Erythroblast (primary cell): ENCODE data around the gene PLA2R1.

Experiments
- GATA1 ChIP-seq: IDR thresholded peaks from 2 replicates; pipeline ENCODE4 v1.6.1; 2011; ENCODE audit warnings: low read depth, mild to moderate bottlenecking, control low read depth, low read length, moderate library complexity
- POLR2A ChIP-seq: IDR thresholded peaks from 2 replicates; pipeline ENCODE4 v1.6.1; 2011; ENCODE audit warnings: mild to moderate bottlenecking, low read length

DNA sequence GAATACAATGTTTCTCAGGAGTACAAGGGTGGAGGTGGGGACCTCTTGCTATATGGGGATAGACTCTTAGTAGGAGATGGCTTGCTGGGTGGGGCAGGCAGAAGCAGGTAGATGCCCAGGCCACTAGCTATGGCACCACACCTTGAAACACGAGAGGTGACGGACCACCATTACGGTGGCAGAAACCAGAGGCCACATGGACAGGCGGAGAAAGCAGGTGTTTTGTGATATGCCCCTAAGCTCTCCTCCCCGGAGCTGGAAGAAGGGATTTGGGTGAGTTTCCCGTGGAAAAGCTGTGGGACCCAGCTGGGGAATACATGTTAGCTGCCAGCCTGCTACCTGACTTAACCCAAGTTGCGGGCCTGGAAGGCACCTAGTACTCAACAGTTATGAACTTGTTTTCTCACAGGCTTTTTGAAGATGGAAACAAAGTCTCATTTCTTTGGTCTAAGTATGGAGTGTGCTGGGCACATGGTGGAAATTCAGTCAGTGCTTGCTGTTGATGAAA is 16.7 kb downstream of the PLA2R1 start:
- TF ChIP-seq POLR2A, result no peak
- TF ChIP-seq GATA1, result no peak
